Measurements from ENCODE around the gene PYCARD.
A peak's percentile ranks its signal among the peaks of the same experiment; 100 is the strongest.

PYCARD gene

DNA sequence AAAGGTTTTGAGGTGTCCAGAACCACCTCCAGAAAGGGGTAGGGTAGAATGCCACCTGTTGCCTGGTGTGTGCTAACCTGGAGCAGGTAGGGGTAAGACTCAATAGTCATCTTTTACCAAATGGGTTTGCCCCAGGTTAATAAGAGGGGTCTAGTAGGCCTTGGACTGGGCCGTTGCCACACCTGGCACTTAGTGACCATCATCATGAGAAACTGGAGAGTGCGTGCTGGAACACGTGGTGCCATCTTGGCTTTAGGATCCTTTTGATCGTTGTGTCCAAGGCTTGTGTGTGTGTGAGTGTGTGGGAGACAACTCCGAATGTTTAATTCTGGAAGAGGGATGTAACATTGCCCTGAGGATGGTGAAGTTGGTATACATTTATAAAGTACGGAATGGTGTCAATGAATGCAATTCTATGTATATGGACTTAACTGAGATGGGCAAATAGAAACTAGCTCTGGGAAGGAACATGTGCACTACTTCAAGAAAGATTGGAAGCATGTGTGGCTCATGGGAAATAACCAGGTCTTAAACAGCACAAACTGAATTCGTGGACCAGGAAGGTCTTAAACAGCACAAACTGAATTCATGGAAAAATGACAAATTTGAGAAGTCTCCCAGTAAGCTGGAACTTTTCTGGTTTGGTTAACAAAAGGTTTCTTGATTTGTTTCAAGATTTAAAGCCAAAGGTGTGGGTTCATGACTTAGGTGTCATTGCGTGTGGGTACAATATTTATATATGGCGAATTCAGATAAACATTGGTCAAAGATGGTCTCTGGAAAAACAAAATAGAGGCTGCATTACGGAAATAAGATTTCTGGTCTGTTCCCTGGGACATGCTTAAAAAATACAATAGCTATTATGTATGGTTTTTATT, 15.4 kb downstream of the PYCARD start:
- H3K4me3 ChIP-seq (ENCODE audit: low read depth, low read length) = no peak overlapping the region
- TF ChIP-seq CTCF (IDR thresholded peaks at IDR 0.05; ENCODE audit: borderline replicate concordance, insufficient read depth, low read depth, low read length) = no peak

- TF ChIP-seq CTCF (IDR thresholded peaks at IDR 0.05; ENCODE audit: borderline replicate concordance, insufficient read depth, low read depth, low read length) = no peak
- no peak overlapping the region for H3K4me3 ChIP-seq (ENCODE audit: low read depth, low read length)
Measured at GRCh38 chr16:31186176-31186575, 16.4 kb downstream of the PYCARD start.

- no peak overlapping the region for H3K4me3 ChIP-seq (ENCODE audit: low read depth, low read length)
- no peak for TF ChIP-seq CTCF (IDR thresholded peaks at IDR 0.05; ENCODE audit: borderline replicate concordance, insufficient read depth, low read depth, low read length)
Measured at GRCh38 chr16:31185339-31185738, 17.2 kb downstream of the PYCARD start.

GRCh38 chr16:31184888-31185287, 17.7 kb downstream of the PYCARD start:
- H3K4me3 ChIP-seq (ENCODE audit: low read depth, low read length) = no peak overlapping the region
- TF ChIP-seq CTCF (IDR thresholded peaks at IDR 0.05; ENCODE audit: borderline replicate concordance, insufficient read depth, low read depth, low read length) = no peak

DNA sequence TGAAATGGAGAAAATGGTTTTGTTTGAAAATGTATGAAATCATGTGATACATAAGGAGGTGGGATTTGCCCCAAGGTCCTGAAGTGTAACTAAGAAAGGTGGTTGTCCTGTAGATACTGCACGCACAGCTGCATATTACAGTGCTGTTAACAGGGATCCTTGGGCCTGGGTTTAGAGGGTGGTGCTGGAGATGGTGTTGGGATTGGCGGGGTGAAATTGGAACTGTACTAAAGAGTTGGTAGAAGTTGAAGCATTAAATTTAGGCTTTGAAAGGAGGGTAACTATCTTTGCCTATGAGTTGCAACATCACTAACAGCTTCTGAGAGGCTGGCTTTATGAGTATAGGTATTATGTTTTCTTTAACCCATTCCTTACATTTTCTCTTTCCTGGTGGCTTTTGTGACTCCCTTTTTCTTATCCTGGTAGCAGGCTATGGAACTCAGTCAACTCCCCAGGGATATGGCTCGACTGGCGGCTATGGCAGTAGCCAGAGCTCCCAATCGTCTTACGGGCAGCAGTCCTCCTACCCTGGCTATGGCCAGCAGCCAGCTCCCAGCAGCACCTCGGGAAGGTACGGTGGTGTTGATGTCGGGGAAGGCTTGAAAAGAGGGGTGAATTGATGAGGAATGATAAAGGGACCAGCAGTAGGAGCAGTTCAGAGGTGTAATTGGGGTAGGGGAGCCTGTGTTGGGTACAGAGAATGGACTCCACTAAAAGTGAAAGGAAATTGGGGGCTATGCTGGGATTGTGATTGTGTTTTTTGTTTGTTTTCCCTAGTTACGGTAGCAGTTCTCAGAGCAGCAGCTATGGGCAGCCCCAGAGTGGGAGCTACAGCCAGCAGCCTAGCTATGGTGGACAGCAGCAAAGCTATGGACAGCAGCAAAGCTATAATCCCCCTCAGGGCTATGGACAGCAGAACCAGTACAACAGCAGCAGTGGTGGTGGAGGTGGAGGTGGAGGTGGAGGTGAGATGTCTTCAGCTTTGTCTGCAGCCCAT, 18.8 kb downstream of the PYCARD start:
- H3K4me3 ChIP-seq (ENCODE audit: low read depth, low read length) = no peak overlapping the region
- TF ChIP-seq CTCF (IDR thresholded peaks at IDR 0.05; ENCODE audit: borderline replicate concordance, insufficient read depth, low read depth, low read length) = no peak

DNA sequence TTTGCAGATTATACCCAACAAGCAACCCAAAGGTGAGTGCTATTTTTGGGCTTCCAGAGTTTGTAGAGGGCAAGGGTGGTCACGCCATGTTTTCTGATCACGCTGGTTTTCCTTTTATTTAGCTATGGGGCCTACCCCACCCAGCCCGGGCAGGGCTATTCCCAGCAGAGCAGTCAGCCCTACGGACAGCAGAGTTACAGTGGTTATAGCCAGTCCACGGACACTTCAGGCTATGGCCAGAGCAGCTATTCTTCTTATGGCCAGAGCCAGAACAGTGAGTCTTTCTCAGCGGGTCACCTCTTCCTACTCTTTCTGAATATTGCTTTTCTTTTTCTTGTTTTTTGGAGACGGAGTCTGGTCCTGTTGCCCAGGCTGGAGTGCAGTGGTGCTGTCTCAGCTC, 20.2 kb downstream of the PYCARD start:
- no peak for TF ChIP-seq CTCF (IDR thresholded peaks at IDR 0.05; ENCODE audit: borderline replicate concordance, insufficient read depth, low read depth, low read length)
- H3K4me3 ChIP-seq (ENCODE audit: low read depth, low read length) = peak overlapping the region; percentile 73

Measured in GM12875 (cell line).